GM19324 (cell line): Measurements from ENCODE around the gene COMP.

Experiments
- ATAC-seq: cut with Tn5 transposase; IDR thresholded peaks from one replicate; pipeline ENCODE4 v1.9.1; 2021; ENCODE audit warnings: mild to moderate bottlenecking, moderate library complexity; ENCODE audit not compliant: unreplicated experiment, low FRiP score

COMP gene

GRCh38 chr19:18785179-18786124 lies 5.7 kb downstream of the COMP start:
- ATAC-seq = no peak

- no peak for ATAC-seq
Observed at GRCh38 chr19:18784786-18785120, 6.4 kb downstream of the COMP start.

DNA sequence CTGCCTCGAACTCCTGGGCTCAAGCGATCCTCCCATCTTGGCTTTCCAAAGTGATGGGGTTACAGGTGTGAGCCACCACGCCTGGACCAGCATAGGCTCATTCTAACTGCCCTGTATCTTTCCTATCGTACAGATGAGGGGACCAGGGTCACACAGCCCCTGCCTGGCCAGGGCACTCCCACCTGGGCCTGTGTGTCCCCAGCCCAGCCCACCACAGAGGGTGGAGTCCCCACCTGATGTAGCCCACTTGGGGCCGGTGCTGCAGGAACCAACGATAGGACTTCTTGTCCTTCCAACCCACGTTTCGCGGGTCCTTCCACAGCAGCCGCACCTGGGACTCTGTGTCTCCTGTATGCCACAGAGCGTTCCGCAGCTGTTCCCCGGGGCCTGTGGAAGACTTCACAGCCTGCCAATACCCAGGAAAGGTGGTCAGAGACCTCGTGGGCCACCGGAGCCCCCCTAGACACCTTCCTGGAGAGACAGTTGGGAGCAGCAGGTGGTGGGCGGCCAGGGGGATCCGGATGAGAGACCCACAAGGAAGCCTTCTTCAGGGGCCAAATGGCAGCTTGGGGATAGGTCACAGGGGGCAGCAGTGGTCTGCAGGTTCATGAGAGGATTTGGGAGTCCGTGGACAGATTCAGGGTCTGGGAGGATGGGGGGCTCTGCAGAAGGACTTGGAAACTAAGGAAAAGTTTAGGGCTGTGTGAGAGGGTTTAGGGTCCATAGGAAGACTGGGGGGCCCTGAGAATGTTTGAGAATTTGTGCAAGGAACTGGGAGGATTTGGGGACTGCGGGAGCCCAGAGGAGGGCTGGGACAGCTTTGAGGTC lies 6.9 kb downstream of the COMP start:
- no peak for ATAC-seq

DNA sequence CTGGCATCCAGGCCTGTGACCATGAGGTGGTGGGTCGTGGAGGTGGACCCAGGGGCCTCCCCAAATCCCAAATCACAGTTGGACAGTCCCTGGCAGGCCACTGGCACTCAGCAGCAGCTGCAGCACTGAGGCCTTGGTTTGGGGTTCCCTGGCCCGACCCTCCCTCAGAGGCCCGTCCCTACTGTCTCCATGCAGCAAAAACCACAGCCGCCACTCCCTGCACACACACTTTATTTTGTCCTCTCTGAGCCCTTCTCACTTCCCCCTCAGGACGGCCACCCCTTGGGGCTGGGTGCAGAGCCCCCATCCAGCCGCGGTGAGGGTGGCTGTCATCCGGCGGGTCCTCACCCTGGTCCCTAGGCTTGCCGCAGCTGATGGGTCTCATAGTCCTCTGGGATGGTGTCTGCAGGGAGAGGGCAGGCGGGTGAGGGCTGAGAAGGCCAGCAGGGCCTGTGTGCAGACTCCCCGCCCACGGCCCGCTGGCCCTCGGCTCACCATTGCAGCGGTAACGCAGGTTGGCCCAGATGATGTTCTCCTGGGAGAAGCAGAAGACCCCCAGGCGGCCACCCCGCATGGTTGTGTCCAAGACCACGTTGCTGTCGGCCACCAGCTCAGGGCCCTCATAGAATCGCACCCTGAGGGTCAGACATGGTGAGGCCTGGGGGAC lies 8.4 kb downstream of the COMP start:
- ATAC-seq = no peak

DNA sequence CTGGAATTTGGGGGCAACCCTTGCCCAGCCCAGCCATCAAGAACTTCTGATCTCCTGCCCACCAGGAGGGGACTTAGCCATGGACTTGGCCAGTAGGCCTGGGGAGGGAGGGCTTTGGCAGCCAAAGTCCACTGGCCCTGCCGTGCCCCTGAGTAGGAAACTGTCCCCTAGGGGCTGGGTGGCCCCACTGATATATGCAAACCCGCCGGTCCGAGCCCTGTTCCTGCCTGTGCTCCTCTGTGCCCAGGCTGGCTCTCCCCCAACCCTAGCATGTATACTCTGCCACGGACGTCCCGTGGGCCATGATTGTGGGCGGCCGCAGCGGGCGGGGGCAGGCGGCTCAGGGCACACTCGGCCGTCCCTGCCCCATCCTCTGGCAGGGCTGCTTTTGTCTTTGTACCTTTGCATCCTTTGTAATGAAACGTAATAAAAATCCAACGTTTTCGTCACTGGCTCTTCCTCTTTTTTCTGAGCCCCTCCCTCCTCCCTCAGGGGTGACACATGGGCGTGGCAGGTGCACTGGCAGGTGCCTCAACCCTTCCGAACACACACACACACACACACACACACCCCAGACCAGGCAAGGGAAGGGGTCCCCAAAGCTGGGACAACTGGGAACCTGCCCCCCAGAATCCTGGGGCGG lies 9.1 kb downstream of the COMP start:
- ATAC-seq = no peak

DNA sequence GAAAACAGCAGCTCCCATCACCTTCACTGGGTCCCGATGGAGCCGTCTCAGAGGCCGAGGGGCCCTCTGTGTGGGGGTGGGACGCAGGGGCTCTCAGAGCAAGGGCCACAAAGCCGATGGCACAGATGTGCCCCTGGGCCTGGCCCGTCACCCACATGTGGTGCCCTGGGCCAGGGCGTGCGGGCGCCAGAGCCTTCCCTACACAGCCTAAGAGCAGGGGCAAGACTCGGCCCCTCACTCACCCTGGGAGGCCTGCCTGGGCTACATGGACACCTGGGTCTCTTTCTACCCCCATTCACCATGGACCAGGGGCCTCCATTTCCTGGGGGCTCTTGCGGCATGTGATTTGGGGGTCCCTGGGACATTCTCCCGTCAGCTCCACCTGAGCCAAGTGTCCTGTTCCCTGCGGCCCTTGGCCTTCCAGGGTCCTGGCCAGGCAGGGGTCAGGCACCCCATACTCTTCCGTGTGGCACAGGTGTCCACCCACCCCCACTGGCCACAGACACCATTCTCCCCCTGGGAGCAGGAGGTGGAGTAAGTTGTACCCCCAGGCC lies 10.0 kb downstream of the COMP start:
- ATAC-seq = no peak

GRCh38 chr19:18780631-18781030 lies 10.5 kb downstream of the COMP start:
- no peak for ATAC-seq

- no peak for ATAC-seq
Observed at GRCh38 chr19:18780081-18780480, 11.0 kb downstream of the COMP start.

GRCh38 chr19:18778826-18779495 lies 12.1 kb downstream of the COMP start:
- ATAC-seq = no peak

GRCh38 chr19:18778076-18778389 lies 13.1 kb downstream of the COMP start:
- no peak for ATAC-seq

DNA sequence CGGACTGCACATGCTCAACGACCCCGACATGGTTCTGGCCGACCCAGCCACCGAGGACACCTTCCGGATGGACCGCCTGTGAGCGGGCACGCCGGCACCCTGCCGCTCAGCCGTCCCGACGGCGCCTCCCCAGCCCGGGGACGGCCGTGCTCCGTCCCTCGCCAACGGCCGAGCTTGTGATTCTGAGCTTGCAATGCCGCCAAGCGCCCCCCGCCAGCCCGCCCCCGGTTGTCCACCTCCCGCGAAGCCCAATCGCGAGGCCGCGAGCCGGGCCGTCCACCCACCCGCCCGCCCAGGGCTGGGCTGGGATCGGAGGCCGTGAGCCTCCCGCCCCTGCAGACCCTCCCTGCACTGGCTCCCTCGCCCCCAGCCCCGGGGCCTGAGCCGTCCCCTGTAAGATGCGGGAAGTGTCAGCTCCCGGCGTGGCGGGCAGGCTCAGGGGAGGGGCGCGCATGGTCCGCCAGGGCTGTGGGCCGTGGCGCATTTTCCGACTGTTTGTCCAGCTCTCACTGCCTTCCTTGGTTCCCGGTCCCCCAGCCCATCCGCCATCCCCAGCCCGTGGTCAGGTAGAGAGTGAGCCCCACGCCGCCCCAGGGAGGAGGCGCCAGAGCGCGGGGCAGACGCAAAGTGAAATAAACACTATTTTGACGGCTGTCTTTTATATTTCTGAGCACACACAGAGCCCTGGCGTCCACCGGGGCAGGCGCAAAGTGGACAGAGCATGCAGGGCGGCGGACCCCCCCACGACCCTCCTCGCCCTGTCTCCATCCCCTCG lies 13.6 kb downstream of the COMP start:
- no peak for ATAC-seq

GRCh38 chr19:18776736-18777135 lies 14.4 kb downstream of the COMP start:
- no peak for ATAC-seq

- no peak for ATAC-seq
Observed at GRCh38 chr19:18776288-18776594, 14.9 kb downstream of the COMP start.

- ATAC-seq = no peak
Observed at GRCh38 chr19:18775586-18776287, 15.4 kb downstream of the COMP start.

DNA sequence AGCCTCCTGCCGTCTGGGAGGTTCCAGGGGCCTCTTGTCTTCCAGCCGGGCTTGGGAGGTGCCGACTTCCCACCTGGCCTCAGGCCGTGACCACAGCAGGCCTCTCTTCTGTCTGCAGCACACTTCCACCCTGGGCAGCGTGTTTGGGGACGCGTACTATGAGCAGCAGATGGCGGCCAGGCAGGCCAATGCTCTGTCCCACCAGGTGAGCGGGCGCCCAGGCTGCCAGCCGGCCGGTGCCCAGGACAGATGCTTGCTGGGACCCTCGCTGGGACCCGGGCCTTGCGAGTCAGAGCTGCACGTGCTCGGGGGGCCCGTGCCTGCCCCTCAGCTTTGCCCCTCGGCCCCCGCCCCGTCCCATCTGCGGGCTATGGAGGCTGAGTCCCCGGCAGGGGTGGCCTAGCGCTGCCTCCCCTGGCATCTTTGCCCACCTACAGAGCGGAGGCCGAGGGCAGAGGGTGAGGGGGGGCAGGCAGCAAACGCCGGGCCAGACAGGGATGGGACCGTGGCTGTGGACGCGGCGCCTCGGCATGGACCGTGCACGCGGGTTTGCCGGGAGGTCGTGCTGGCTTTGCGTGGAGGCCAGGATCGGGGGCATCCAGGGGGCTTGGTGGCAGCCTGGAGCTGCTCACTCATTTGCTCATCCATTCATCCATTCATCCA lies 16.2 kb downstream of the COMP start:
- no peak for ATAC-seq

DNA sequence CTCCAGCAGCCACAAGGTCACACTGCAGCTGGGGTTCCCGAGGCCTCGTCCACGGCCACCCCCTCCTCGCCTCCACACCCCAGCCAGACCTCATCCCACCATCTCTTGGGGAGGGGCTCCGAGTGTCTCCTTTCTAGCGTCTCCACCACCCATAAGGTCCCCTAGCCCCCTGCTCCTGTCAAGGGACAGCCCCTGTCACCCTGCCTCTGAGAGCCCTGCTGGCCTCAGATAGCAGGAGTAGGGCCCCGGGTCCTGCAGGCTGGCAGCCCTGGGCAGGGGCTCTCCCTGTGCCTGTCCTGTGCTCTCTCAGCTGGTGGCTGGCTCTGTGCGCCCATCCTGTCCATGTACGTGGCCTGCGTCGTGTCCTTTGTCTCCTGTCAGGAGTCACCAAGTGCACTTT lies 17.0 kb downstream of the COMP start:
- no peak for ATAC-seq

GRCh38 chr19:18773682-18774081 lies 17.4 kb downstream of the COMP start:
- no peak for ATAC-seq
